Measurements from ENCODE around the gene GNAT1.

GRCh38 chr3:50195501-50196252, 4.3 kb downstream of the GNAT1 start:
- TF ChIP-seq ZSCAN31 (CRISPR knock-in tag; IDR thresholded peaks at IDR 0.05; ENCODE audit: low read depth) (peak; percentile 75), RXRA (CRISPR knock-in tag; IDR thresholded peaks at IDR 0.05) (peak; percentile 90), ZBTB7A (CRISPR knock-in tag; IDR thresholded peaks at IDR 0.05) (peak; percentile 99), BRD4 (CRISPR knock-in tag; IDR thresholded peaks at IDR 0.05) (peak; percentile 53; the same call in 1 of the 2 replicates), CTCF (CRISPR knock-in tag; IDR thresholded peaks at IDR 0.05) (no peak; the same call in 1 of the 2 replicates), ZNF121 (CRISPR knock-in tag; IDR thresholded peaks at IDR 0.05) (no peak), ZNF414 (CRISPR knock-in tag; IDR thresholded peaks at IDR 0.05) (peak; percentile 99)

All from HepG2 (cell line).